HG03097 (cell line): Measurements from ENCODE around the gene KCTD1.

Experiments
- ATAC-seq: cut with Tn5 transposase; IDR thresholded peaks from one replicate; pipeline ENCODE4 v1.9.1; 2021; ENCODE audit not compliant: unreplicated experiment, low FRiP score

Gene KCTD1

GRCh38 chr18:26550998-26551694, 2.8 kb upstream of the KCTD1 start:
- ATAC-seq, result no peak

- ATAC-seq, result no peak
Measured at GRCh38 chr18:26549263-26550094, 1.1 kb upstream of the KCTD1 start.

- peak; percentile 60 for ATAC-seq
Measured at GRCh38 chr18:26547646-26548414, 523 bp downstream of the KCTD1 start.

- no peak for ATAC-seq
Measured at GRCh38 chr18:26546875-26547645, 1.3 kb downstream of the KCTD1 start.

GRCh38 chr18:26546170-26546874, 2.0 kb downstream of the KCTD1 start:
- no peak for ATAC-seq

GRCh38 chr18:26545335-26546123, 2.8 kb downstream of the KCTD1 start:
- no peak for ATAC-seq

- ATAC-seq, result no peak
Measured at GRCh38 chr18:26544451-26544850, 3.9 kb downstream of the KCTD1 start.

GRCh38 chr18:26543373-26543772, 5.0 kb downstream of the KCTD1 start:
- no peak for ATAC-seq

- no peak for ATAC-seq
Measured at GRCh38 chr18:26540043-26540628, 8.2 kb downstream of the KCTD1 start.

- no peak for ATAC-seq
Measured at GRCh38 chr18:26538524-26538923, 9.8 kb downstream of the KCTD1 start.

GRCh38 chr18:26536664-26537063, 11.7 kb downstream of the KCTD1 start:
- no peak for ATAC-seq

GRCh38 chr18:26536032-26536431, 12.3 kb downstream of the KCTD1 start:
- no peak for ATAC-seq

GRCh38 chr18:26535630-26536029, 12.7 kb downstream of the KCTD1 start:
- no peak for ATAC-seq

- no peak for ATAC-seq
Measured at GRCh38 chr18:26532367-26533340, 15.7 kb downstream of the KCTD1 start.

GRCh38 chr18:26531605-26532298, 16.6 kb downstream of the KCTD1 start:
- no peak for ATAC-seq

GRCh38 chr18:26526966-26527234, 21.5 kb downstream of the KCTD1 start:
- ATAC-seq, result no peak
